Measurements from ENCODE around the gene SCRN1. TPM values are rescaled to one million over a fixed set of nuclear protein-coding genes. Genes with fewer than 3 reads are reported as not detected.

SCRN1 gene
- total RNA-seq, 1 donor from 2014 or later: 13.4 TPM

GRCh38 chr7:29935111-29935510 lies 54.5 kb downstream of the SCRN1 start:
- no peak for TF ChIP-seq CTCF (IDR thresholded peaks at IDR 0.05; ENCODE audit: borderline replicate concordance)
- Histone ChIP-seq H3K27me3 (ENCODE audit: low read depth) (no peaks in the 10 kb centered on the region), H3K9me3 (replicated peaks) (no peaks in the 10 kb centered on the region), H3K4me3 (no peak overlapping the region), H3K4me1 (no peaks in the 10 kb centered on the region), H3K36me3 (peaks cover 54% of the 10 kb centered on the region), H3K27ac (replicated peaks) (no peak overlapping the region)
- DNase-seq: no peak
- intact Hi-C loops (cut with micrococcal nuclease): no loop called here

GRCh38 chr7:29929018-29929807 lies 60.4 kb downstream of the SCRN1 start:
- Histone ChIP-seq H3K36me3 (no peaks in the 10 kb centered on the region), H3K27ac (replicated peaks) (no peak overlapping the region), H3K4me3 (no peak overlapping the region), H3K4me1 (no peaks in the 10 kb centered on the region), H3K27me3 (ENCODE audit: low read depth) (no peaks in the 10 kb centered on the region), H3K9me3 (replicated peaks) (no peaks in the 10 kb centered on the region)
- TF ChIP-seq CTCF (IDR thresholded peaks at IDR 0.05; ENCODE audit: borderline replicate concordance): no peak
- intact Hi-C loops (cut with micrococcal nuclease): loop anchor here (10.0 kb wide), 1 partner anchor 184 kb away; no protein-coding TSS in a partner anchor
- DNase-seq: no peak

GRCh38 chr7:29926741-29927140 lies 62.9 kb downstream of the SCRN1 start:
- no peaks in the 10 kb centered on the region for H3K9me3 ChIP-seq (replicated peaks)
- no peaks in the 10 kb centered on the region for H3K4me1 ChIP-seq
- DNase-seq: no peak
- peaks cover 8% of the 10 kb centered on the region for H3K36me3 ChIP-seq
- H3K27ac ChIP-seq (replicated peaks): no peak overlapping the region
- no peak overlapping the region for H3K4me3 ChIP-seq
- no peaks in the 10 kb centered on the region for H3K27me3 ChIP-seq (ENCODE audit: low read depth)
- no peak for TF ChIP-seq CTCF (IDR thresholded peaks at IDR 0.05; ENCODE audit: borderline replicate concordance)
- intact Hi-C loops (cut with micrococcal nuclease): loop anchor here (10.0 kb wide), 1 partner anchor 182 kb away; no protein-coding TSS in a partner anchor

GRCh38 chr7:29926216-29926615 lies 63.4 kb downstream of the SCRN1 start:
- Histone ChIP-seq H3K4me3 (no peak overlapping the region), H3K36me3 (peaks cover 8% of the 10 kb centered on the region), H3K27ac (replicated peaks) (no peak overlapping the region), H3K27me3 (ENCODE audit: low read depth) (no peaks in the 10 kb centered on the region), H3K9me3 (replicated peaks) (no peaks in the 10 kb centered on the region), H3K4me1 (no peaks in the 10 kb centered on the region)
- no peak for TF ChIP-seq CTCF (IDR thresholded peaks at IDR 0.05; ENCODE audit: borderline replicate concordance)
- intact Hi-C loops (cut with micrococcal nuclease): loop anchor here (10.0 kb wide), 1 partner anchor 181 kb away; no protein-coding TSS in a partner anchor
- no peak for DNase-seq

GRCh38 chr7:29924684-29925083 lies 64.9 kb downstream of the SCRN1 start:
- intact Hi-C loops (cut with micrococcal nuclease): loop anchor here (10.0 kb wide), 1 partner anchor 180 kb away; no protein-coding TSS in a partner anchor
- H3K36me3 ChIP-seq: peaks cover 8% of the 10 kb centered on the region

More at GRCh38 chr7:29924684-29925083, 64.9 kb downstream of the SCRN1 start:
- H3K9me3 ChIP-seq (replicated peaks): no peaks in the 10 kb centered on the region
- no peak for TF ChIP-seq CTCF (IDR thresholded peaks at IDR 0.05; ENCODE audit: borderline replicate concordance)
- H3K4me1 ChIP-seq: no peaks in the 10 kb centered on the region
- no peak for DNase-seq
- H3K4me3 ChIP-seq: no peak overlapping the region
- H3K27me3 ChIP-seq (ENCODE audit: low read depth): no peaks in the 10 kb centered on the region
- H3K27ac ChIP-seq (replicated peaks): no peak overlapping the region
